Sigmoid colon (tissue), 4 donors: ENCODE results near the gene TELO2.

Experiments used
- CTCF ChIP-seq, 4 experiments: fragments of 450-650 bp in 3 of 4; fragments of 200-600 bp in 1 of 4; IDR thresholded peaks; one replicate each; pipeline ENCODE4 v1.5.1; 2016 to 2019; ENCODE audit warnings: antibody characterized with exemption in 4 of 4, mild to moderate bottlenecking in 3 of 4, moderate library complexity in 2 of 4
- EP300 ChIP-seq, 4 donors: sonication (generic); formaldehyde crosslinking; IDR thresholded peaks; one replicate each; pipeline ENCODE4 v1.6.1; 2017; ENCODE audit warnings: antibody characterized with exemption in 4 of 4
- POLR2A ChIP-seq, 2 donors: fragments of 450-650 bp; IDR thresholded peaks; one replicate each; pipeline ENCODE4 v1.6.1; 2016; ENCODE audit warnings: antibody characterized with exemption in 2 of 2, mild to moderate bottlenecking in 2 of 2, moderate library complexity in 2 of 2
- POLR2AphosphoS5 ChIP-seq, 4 donors: sonication (generic); formaldehyde crosslinking; IDR thresholded peaks; one replicate each; pipeline ENCODE4 v1.6.1; 2017; ENCODE audit warnings: antibody characterized with exemption in 4 of 4

GRCh38 chr16:1539720-1540555, 46.8 kb downstream of the TELO2 start:
- TF ChIP-seq EP300 (IDR thresholded peaks at IDR 0.05) (no peak), CTCF (IDR thresholded peaks at IDR 0.05) (no peak), POLR2A (IDR thresholded peaks at IDR 0.05) (no peak), POLR2AphosphoS5 (IDR thresholded peaks at IDR 0.05) (no peak)
